DOHH2 (cell line): Measurements from ENCODE around the gene GSK3B.

ENCODE experiments used
- H3F3A ChIP-seq: fragments of 200-600 bp; sonication (generic), shearing (Covaris generic); 2 replicates; pipeline ENCODE4 v1.6.0; 2016; ENCODE audit warnings: antibody characterized with exemption, mild to moderate bottlenecking; ENCODE audit not compliant: control insufficient read depth, insufficient read depth
- H3K27ac ChIP-seq: fragments of 200-600 bp; sonication (generic); 2 replicates; pipeline ENCODE4 v1.5.1; 2014; ENCODE audit warnings: low read depth, mild to moderate bottlenecking, low read length, moderate library complexity
- H3K27me3 ChIP-seq: fragments of 200-600 bp; sonication (generic); 2 replicates; pipeline ENCODE4 v1.6.1; 2014; ENCODE audit warnings: mild to moderate bottlenecking, low read length, mixed read lengths; ENCODE audit not compliant: control insufficient read depth
- H3K36me3 ChIP-seq: fragments of 200-600 bp; sonication (generic); 2 replicates; pipeline ENCODE4 v1.6.1; 2014; ENCODE audit warnings: mild to moderate bottlenecking, low read length, moderate library complexity, mixed read lengths; ENCODE audit not compliant: control insufficient read depth
- H3K4me1 ChIP-seq: fragments of 200-600 bp; sonication (generic); 2 replicates; pipeline ENCODE4 v1.6.1; 2014; ENCODE audit warnings: mild to moderate bottlenecking, low read length, mixed read lengths; ENCODE audit not compliant: control insufficient read depth
- H3K4me2 ChIP-seq: fragments of 200-600 bp; sonication (generic); 2 replicates; pipeline ENCODE4 v1.6.0; 2014; ENCODE audit warnings: mild to moderate bottlenecking, low read length, moderate library complexity
- H3K4me3 ChIP-seq: fragments of 200-600 bp; sonication (generic); 2 replicates; pipeline ENCODE4 v1.5.1; 2014; ENCODE audit warnings: mild to moderate bottlenecking, low read length, mixed read lengths
- H3K79me2 ChIP-seq: fragments of 200-600 bp; sonication (generic); 2 replicates; pipeline ENCODE4 v1.6.1; 2014; ENCODE audit warnings: mild to moderate bottlenecking, low read length, mixed read lengths; ENCODE audit not compliant: control insufficient read depth
- H3K9me2 ChIP-seq: fragments of 200-600 bp; sonication (generic); replicated peaks from 2 replicates; pipeline ENCODE4 v1.6.1; 2014; ENCODE audit warnings: mild to moderate bottlenecking, low read length, mixed read lengths; ENCODE audit not compliant: control insufficient read depth
- H3K9me3 ChIP-seq: fragments of 200-600 bp; sonication (generic); 2 replicates; pipeline ENCODE4 v1.6.1; 2014; ENCODE audit warnings: antibody characterized with exemption, low read length, mixed read lengths; ENCODE audit not compliant: control insufficient read depth, insufficient read depth
- H4K20me1 ChIP-seq: fragments of 200-600 bp; sonication (generic); 2 replicates; pipeline ENCODE4 v1.6.0; 2014; ENCODE audit warnings: low read depth, mild to moderate bottlenecking, antibody characterized with exemption, low read length, moderate library complexity; ENCODE audit not compliant: control insufficient read depth, insufficient read depth
- CTCF ChIP-seq: fragments of 200-600 bp; sonication (generic); IDR thresholded peaks from one replicate; pipeline ENCODE4 v1.5.1; 2014; ENCODE audit warnings: antibody characterized with exemption, mild to moderate bottlenecking, low read depth, low read length; ENCODE audit not compliant: poor library complexity, severe bottlenecking
- EZH2phosphoT487 ChIP-seq: fragments of 200-600 bp; sonication (generic); IDR thresholded peaks from 2 replicates; pipeline ENCODE4 v1.6.1; 2017; ENCODE audit warnings: borderline replicate concordance, mild to moderate bottlenecking, antibody characterized with exemption, low read length, moderate library complexity, mixed read lengths

GSK3B gene

DNA sequence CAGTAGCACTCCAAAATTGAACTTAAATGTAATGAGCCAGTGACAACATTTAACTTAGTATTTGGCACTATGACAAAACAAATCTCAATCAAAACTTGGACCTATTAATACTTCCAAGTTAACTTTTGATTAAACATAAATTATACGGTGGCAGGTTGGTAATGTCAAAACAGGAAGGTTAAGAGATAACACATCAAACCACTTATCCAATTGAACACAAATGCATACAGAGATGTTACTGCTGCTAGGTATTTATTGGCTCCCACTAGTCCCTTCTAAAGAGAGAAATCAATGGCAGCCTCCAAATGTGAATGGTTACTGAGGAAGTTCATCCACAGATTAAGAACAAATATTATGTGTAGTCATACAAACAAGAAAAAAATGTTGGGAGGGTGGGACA, 1.8 kb downstream of the GSK3B start:
- Histone ChIP-seq H3K36me3 (peaks cover 40% of the 10 kb centered on the region), H3K79me2 (peaks cover 81% of the 10 kb centered on the region), H3K9me2 (no peaks in the 10 kb centered on the region), H4K20me1 (peaks cover 33% of the 10 kb centered on the region), H3K4me2 (peak overlapping the region; percentile 81), H3K9me3 (no peaks in the 10 kb centered on the region), H3K4me1 (peaks cover 31% of the 10 kb centered on the region), H3K4me3 (peak overlapping the region; percentile 97), H3K27ac (no peak overlapping the region), H3F3A (peaks cover 8% of the 10 kb centered on the region), H3K27me3 (no peaks in the 10 kb centered on the region)
- no peak for TF ChIP-seq CTCF
- TF ChIP-seq EZH2phosphoT487: no peak

GRCh38 chr3:120090422-120090821, 3.8 kb downstream of the GSK3B start:
- Histone ChIP-seq H3K79me2 (peaks cover 82% of the 10 kb centered on the region), H3K9me2 (no peaks in the 10 kb centered on the region), H3K4me2 (peak overlapping the region; percentile 81), H3K4me1 (peaks cover 17% of the 10 kb centered on the region), H3K36me3 (peaks cover 30% of the 10 kb centered on the region), H3K27ac (no peak overlapping the region), H3F3A (peaks cover 8% of the 10 kb centered on the region), H3K27me3 (no peaks in the 10 kb centered on the region), H4K20me1 (peaks cover 33% of the 10 kb centered on the region), H3K9me3 (no peaks in the 10 kb centered on the region), H3K4me3 (peak overlapping the region; percentile 97)
- TF ChIP-seq EZH2phosphoT487 (no peak), CTCF (no peak)

DNA sequence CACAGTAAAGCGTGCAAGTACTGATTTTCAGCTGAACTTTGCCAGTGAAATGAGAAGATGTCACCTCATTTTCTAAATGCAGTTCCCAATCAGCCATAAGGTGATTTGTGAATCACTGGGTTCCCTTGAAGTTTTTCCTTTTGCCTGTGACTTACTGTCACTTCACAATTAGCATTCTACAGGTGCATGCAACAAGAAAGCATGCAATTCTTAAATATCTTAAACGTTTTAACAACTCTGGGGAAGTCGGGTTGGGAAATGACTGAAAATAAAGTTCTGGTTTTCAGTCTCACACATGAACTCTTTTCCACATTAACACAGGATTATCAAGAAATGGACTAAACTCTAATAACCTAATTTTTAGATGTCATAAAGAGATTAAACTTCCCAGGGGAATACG, 5.2 kb downstream of the GSK3B start:
- H4K20me1 ChIP-seq: peaks cover 33% of the 10 kb centered on the region
- H3K4me2 ChIP-seq: 0 out of 2 replicates have a peak overlapping the region, but pooled peaks have one; percentile 2

More for the DNA sequence above, 5.2 kb downstream of the GSK3B start:
- peaks cover 27% of the 10 kb centered on the region for H3K36me3 ChIP-seq
- H3K9me2 ChIP-seq: no peaks in the 10 kb centered on the region
- peaks cover 96% of the 10 kb centered on the region for H3K79me2 ChIP-seq
- peaks cover 6% of the 10 kb centered on the region for H3F3A ChIP-seq
- no peak overlapping the region for H3K27ac ChIP-seq
- peaks cover 17% of the 10 kb centered on the region for H3K4me1 ChIP-seq
- H3K4me3 ChIP-seq: no peak overlapping the region
- H3K9me3 ChIP-seq: no peaks in the 10 kb centered on the region
- H3K27me3 ChIP-seq: no peaks in the 10 kb centered on the region
- no peak for TF ChIP-seq CTCF
- no peak for TF ChIP-seq EZH2phosphoT487
